WI38 (cell line): Measurements from ENCODE around the gene FOXJ1.
"Not testable (repeated sequence)": the region's sequence is repeated elsewhere in the genome, so short reads cannot be mapped to it uniquely, and the experiment has no call there.

Experiments
- H3K4me3 ChIP-seq: 2 replicates; pipeline ENCODE4 v1.5.1; 2011; ENCODE audit warnings: low read depth, mild to moderate bottlenecking, control low read depth, low read length
- CTCF ChIP-seq: IDR thresholded peaks from 2 replicates; pipeline ENCODE4 v1.5.1; 2012; ENCODE audit warnings: low read depth, mild to moderate bottlenecking, control low read depth, low read length

FOXJ1 gene

GRCh38 chr17:76141212-76142038 lies at the start of gene FOXJ1:
TSS of gene FOXJ1 (minus strand) at chr17:76141245. CDS start at chr17:76140395, 850 bp downstream.
- peak within 1 kb of the TSS; percentile 59 for H3K4me3 ChIP-seq
- no peak for TF ChIP-seq CTCF

GRCh38 chr17:76189741-76190140 lies 48.7 kb upstream of the FOXJ1 start:
- no peak for TF ChIP-seq CTCF

GRCh38 chr17:76189247-76189646 lies 48.2 kb upstream of the FOXJ1 start:
- TF ChIP-seq CTCF, result no peak
- no peak overlapping the region for H3K4me3 ChIP-seq

More at GRCh38 chr17:76189741-76190140, 48.7 kb upstream of the FOXJ1 start:
- H3K4me3 ChIP-seq, result no peak overlapping the region

GRCh38 chr17:76188213-76189016 lies 47.4 kb upstream of the FOXJ1 start:
- no peak for TF ChIP-seq CTCF
- no peak overlapping the region for H3K4me3 ChIP-seq

- not testable (repeated sequence) for H3K4me3 ChIP-seq
Measured at GRCh38 chr17:76186774-76187173, 45.7 kb upstream of the FOXJ1 start.

GRCh38 chr17:76184290-76184689 lies 43.2 kb upstream of the FOXJ1 start:
- no peak for TF ChIP-seq CTCF

GRCh38 chr17:76182016-76182764 lies 41.1 kb upstream of the FOXJ1 start:
- no peak overlapping the region for H3K4me3 ChIP-seq
- peak; percentile 86 for TF ChIP-seq CTCF

More at GRCh38 chr17:76184290-76184689, 43.2 kb upstream of the FOXJ1 start:
- no peak overlapping the region for H3K4me3 ChIP-seq
